Mesendoderm (in vitro differentiated cells): ENCODE results near the gene SERPINB10.
A peak's percentile ranks its signal among the peaks of the same experiment; 100 is the strongest.

Source experiments
- DNase-seq: peaks from one replicate; pipeline ENCODE4 v3.0.0; 2013
- H2AK5ac ChIP-seq: 2 replicates; pipeline ENCODE4 v1.6.1; 2013; ENCODE audit warnings: low read length, inconsistent platforms
- H2BK120ac ChIP-seq: 2 replicates; pipeline ENCODE4 v1.6.1; 2013; ENCODE audit warnings: low read depth, mild to moderate bottlenecking, low read length, moderate library complexity, mixed read lengths
- H2BK15ac ChIP-seq: replicated peaks from 2 replicates; pipeline ENCODE4 v1.6.1; 2013; ENCODE audit warnings: low read depth, mild to moderate bottlenecking, moderate library complexity
- H2BK5ac ChIP-seq: 2 replicates; pipeline ENCODE4 v1.6.1; 2013; ENCODE audit warnings: low read length, inconsistent platforms
- H3K18ac ChIP-seq: 2 replicates; pipeline ENCODE4 v1.6.1; 2013; ENCODE audit warnings: mild to moderate bottlenecking, low read length, mixed read lengths
- H3K23ac ChIP-seq: one replicate; pipeline ENCODE4 v1.6.1; 2013; ENCODE audit warnings: low read length
- H3K27ac ChIP-seq: 2 replicates; pipeline ENCODE4 v1.5.1; 2013; ENCODE audit warnings: low read depth, mild to moderate bottlenecking, inconsistent platforms, low read length, moderate library complexity
- H3K27me3 ChIP-seq: 2 replicates; pipeline ENCODE4 v1.6.1; 2013; ENCODE audit warnings: low read length, control low read depth, mild to moderate bottlenecking, inconsistent platforms; ENCODE audit not compliant: insufficient read depth, poor library complexity
- H3K36me3 ChIP-seq: 2 replicates; pipeline ENCODE4 v1.6.1; 2013; ENCODE audit warnings: low read length, inconsistent platforms; ENCODE audit not compliant: control insufficient read depth, insufficient read depth
- H3K4ac ChIP-seq: one replicate; pipeline ENCODE4 v1.6.1; 2013; ENCODE audit warnings: low read depth, mild to moderate bottlenecking, low read length, moderate library complexity
- H3K4me1 ChIP-seq: 2 replicates; pipeline ENCODE4 v1.6.1; 2013; ENCODE audit warnings: low read depth, low read length, inconsistent platforms; ENCODE audit not compliant: control insufficient read depth
- H3K4me2 ChIP-seq: 2 replicates; pipeline ENCODE4 v1.6.1; 2013; ENCODE audit warnings: low read length
- H3K4me3 ChIP-seq: 2 replicates; pipeline ENCODE4 v1.5.1; 2013; ENCODE audit warnings: mild to moderate bottlenecking, low read length
- H3K56ac ChIP-seq: one replicate; pipeline ENCODE4 v1.6.1; 2013; ENCODE audit warnings: low read length
- H3K79me1 ChIP-seq: 2 replicates; pipeline ENCODE4 v1.6.1; 2013; ENCODE audit warnings: low read length, inconsistent platforms
- H3K79me2 ChIP-seq: 2 replicates; pipeline ENCODE4 v1.6.1; 2013; ENCODE audit warnings: mild to moderate bottlenecking, low read length; ENCODE audit not compliant: control insufficient read depth, insufficient read depth
- H3K9ac ChIP-seq: 2 replicates; pipeline ENCODE4 v1.6.1; 2013; ENCODE audit warnings: low read length, inconsistent platforms
- H4K5ac ChIP-seq: one replicate; pipeline ENCODE4 v1.6.1; 2013; ENCODE audit warnings: low read length
- H4K8ac ChIP-seq: one replicate; pipeline ENCODE4 v1.6.1; 2013; ENCODE audit warnings: low read depth, mild to moderate bottlenecking, control low read depth, low read length, moderate library complexity
- WGBS: extraction: QIAGEN DNeasy Blood & Tissue Kit; methylation state at CpG from one replicate; pipeline ENCODE4 v1.1.7; 2013; ENCODE audit warnings: low lambda C conversion rate, missing lambda C conversion rate; ENCODE audit not compliant: insufficient coverage; ENCODE audit errors: extremely low coverage; 5-methylcytosine and 5-hydroxymethylcytosine counted together

SERPINB10 gene

DNA sequence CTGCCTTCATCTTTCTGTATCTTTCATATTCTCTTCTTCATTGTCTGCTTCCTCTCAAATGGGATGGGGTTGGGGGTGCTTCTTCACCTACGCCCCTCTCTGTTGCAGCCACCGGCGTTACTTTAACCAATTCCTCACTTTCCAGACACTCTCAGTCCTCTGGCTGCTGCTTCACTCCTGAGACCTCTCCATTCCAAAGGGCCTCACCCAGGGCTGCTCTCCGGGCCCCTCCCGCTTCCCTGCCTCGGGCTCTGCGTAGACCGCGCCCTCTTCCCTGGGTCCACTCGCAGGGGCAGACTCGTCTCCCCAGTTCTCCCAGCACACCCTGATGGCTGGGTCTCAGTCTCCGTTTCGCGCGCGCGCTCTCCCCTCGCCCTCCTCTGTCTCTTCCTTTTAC is 63.0 kb downstream of the SERPINB10 start:
- peak overlapping the region; percentile 1 for H3K23ac ChIP-seq
- H3K56ac ChIP-seq: peak overlapping the region; percentile 87
- H3K27ac ChIP-seq: peak overlapping the region; percentile 90
- peak overlapping the region; percentile 75 for H3K9ac ChIP-seq
- H3K4me2 ChIP-seq: peak overlapping the region; percentile 90
- H3K4ac ChIP-seq: peak overlapping the region; percentile 38
- no peak overlapping the region for H4K8ac ChIP-seq
- peak overlapping the region; percentile 62 for H3K4me3 ChIP-seq
- no peak overlapping the region for H2BK15ac ChIP-seq
- H2AK5ac ChIP-seq: no peak overlapping the region
- no peaks in the 10 kb centered on the region for H3K79me1 ChIP-seq
- peak overlapping the region; percentile 84 for H2BK5ac ChIP-seq
- peak overlapping the region; percentile 70 for H3K18ac ChIP-seq
- peak overlapping the region; percentile 81 for H4K5ac ChIP-seq
- DNase-seq: peak; percentile 80
- no CpG with 5 or more reads among the region's 18 CpGs for WGBS
- H2BK120ac ChIP-seq: no peak overlapping the region
- H3K79me2 ChIP-seq: no peaks in the 10 kb centered on the region
- H3K27me3 ChIP-seq: no peaks in the 10 kb centered on the region
- H3K36me3 ChIP-seq: no peaks in the 10 kb centered on the region
- no peaks in the 10 kb centered on the region for H3K4me1 ChIP-seq

DNA sequence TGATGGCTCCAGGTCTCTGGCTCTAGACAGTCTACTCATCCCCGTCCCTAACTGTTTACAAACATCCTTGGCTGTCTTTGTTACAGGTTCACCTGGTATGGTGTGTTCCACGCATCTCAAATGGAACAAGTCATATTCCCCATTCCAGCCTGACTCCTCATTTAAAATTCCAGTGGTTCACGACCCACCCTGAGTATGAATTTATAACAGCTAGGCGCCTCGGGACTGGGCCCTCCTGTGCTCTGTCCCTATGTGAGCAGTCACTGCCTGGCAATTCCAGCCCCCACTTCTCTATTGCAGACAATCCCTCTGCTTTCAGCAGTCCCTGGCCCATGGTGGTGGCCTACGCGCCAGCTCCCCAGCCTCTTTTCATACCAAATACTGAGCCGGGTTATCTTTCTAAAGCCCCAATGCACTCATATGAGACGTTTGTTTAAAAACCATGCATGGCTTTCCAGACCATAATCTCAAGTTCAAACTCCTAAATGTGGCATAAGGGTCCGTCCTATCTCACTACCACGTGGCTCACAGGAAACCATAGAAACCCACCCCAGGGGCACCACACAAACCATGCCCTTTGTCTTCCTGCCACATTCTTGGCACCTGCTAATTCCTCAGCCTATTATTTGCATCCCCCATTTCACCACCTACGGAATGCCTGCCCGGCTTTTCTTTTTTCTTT is 63.7 kb downstream of the SERPINB10 start:
- no peak overlapping the region for H2AK5ac ChIP-seq
- no CpG with 5 or more reads among the region's 13 CpGs for WGBS
- no peaks in the 10 kb centered on the region for H3K79me1 ChIP-seq
- peak; percentile 28 for DNase-seq
- peak overlapping the region; percentile 90 for H3K4me2 ChIP-seq
- no peak overlapping the region for H2BK5ac ChIP-seq
- H3K27ac ChIP-seq: peak overlapping the region; percentile 90
- no peak overlapping the region for H4K8ac ChIP-seq
- H3K23ac ChIP-seq: no peak overlapping the region
- H3K4me1 ChIP-seq: no peaks in the 10 kb centered on the region
- no peak overlapping the region for H2BK15ac ChIP-seq
- no peak overlapping the region for H3K18ac ChIP-seq
- H2BK120ac ChIP-seq: no peak overlapping the region
- H3K27me3 ChIP-seq: no peaks in the 10 kb centered on the region
- H4K5ac ChIP-seq: no peak overlapping the region
- peak overlapping the region; percentile 75 for H3K9ac ChIP-seq
- no peaks in the 10 kb centered on the region for H3K79me2 ChIP-seq
- H3K4me3 ChIP-seq: no peak overlapping the region
- peak overlapping the region; percentile 38 for H3K4ac ChIP-seq
- H3K56ac ChIP-seq: peak overlapping the region; percentile 87
- no peaks in the 10 kb centered on the region for H3K36me3 ChIP-seq

GRCh38 chr18:63972002-63972376 is 64.2 kb downstream of the SERPINB10 start:
- Histone ChIP-seq H3K9ac (no peak overlapping the region), H3K4ac (no peak overlapping the region), H2BK120ac (no peak overlapping the region), H2BK15ac (no peak overlapping the region), H3K79me2 (no peaks in the 10 kb centered on the region), H3K4me2 (no peak overlapping the region), H3K27ac (no peak overlapping the region), H3K36me3 (no peaks in the 10 kb centered on the region), H3K27me3 (no peaks in the 10 kb centered on the region), H3K4me3 (no peak overlapping the region), H3K18ac (no peak overlapping the region), H3K4me1 (no peaks in the 10 kb centered on the region), H3K23ac (no peak overlapping the region), H4K5ac (no peak overlapping the region), H2BK5ac (no peak overlapping the region), H2AK5ac (no peak overlapping the region), H3K56ac (no peak overlapping the region), H3K79me1 (no peaks in the 10 kb centered on the region), H4K8ac (no peak overlapping the region)
- WGBS: no CpG with 5 or more reads among the region's 5 CpGs
- DNase-seq: no peak

GRCh38 chr18:63974991-63975390 is 67.2 kb downstream of the SERPINB10 start:
- no peak overlapping the region for H3K4ac ChIP-seq
- H2BK5ac ChIP-seq: no peak overlapping the region
- no peak overlapping the region for H3K56ac ChIP-seq
- H3K4me3 ChIP-seq: no peak overlapping the region
- no peak overlapping the region for H3K23ac ChIP-seq
- H3K9ac ChIP-seq: no peak overlapping the region
- peak; percentile 37 for DNase-seq
- H3K18ac ChIP-seq: no peak overlapping the region
- no peaks in the 10 kb centered on the region for H3K4me1 ChIP-seq
- H2BK15ac ChIP-seq: no peak overlapping the region
- H3K36me3 ChIP-seq: no peaks in the 10 kb centered on the region
- H2BK120ac ChIP-seq: no peak overlapping the region
- no peaks in the 10 kb centered on the region for H3K27me3 ChIP-seq
- no peak overlapping the region for H3K27ac ChIP-seq
- no peaks in the 10 kb centered on the region for H3K79me1 ChIP-seq
- no peak overlapping the region for H3K4me2 ChIP-seq
- no peak overlapping the region for H4K5ac ChIP-seq
- no CpG with 5 or more reads among the region's 2 CpGs for WGBS
- no peak overlapping the region for H2AK5ac ChIP-seq
- no peaks in the 10 kb centered on the region for H3K79me2 ChIP-seq
- no peak overlapping the region for H4K8ac ChIP-seq

- WGBS: no CpG with 5 or more reads among the region's 3 CpGs
- Histone ChIP-seq H2AK5ac (no peak overlapping the region), H2BK15ac (no peak overlapping the region), H3K79me2 (no peaks in the 10 kb centered on the region), H3K27ac (no peak overlapping the region), H3K79me1 (no peaks in the 10 kb centered on the region), H3K56ac (no peak overlapping the region), H3K36me3 (no peaks in the 10 kb centered on the region), H3K4me2 (no peak overlapping the region), H4K5ac (no peak overlapping the region), H2BK5ac (no peak overlapping the region), H3K27me3 (no peaks in the 10 kb centered on the region), H3K4me1 (no peaks in the 10 kb centered on the region), H3K4me3 (no peak overlapping the region), H3K23ac (no peak overlapping the region), H3K18ac (no peak overlapping the region), H4K8ac (no peak overlapping the region), H3K9ac (no peak overlapping the region), H3K4ac (no peak overlapping the region), H2BK120ac (no peak overlapping the region)
- no peak for DNase-seq
Observed at GRCh38 chr18:63975628-63976027, 67.9 kb downstream of the SERPINB10 start.

GRCh38 chr18:63977040-63977439 is 69.3 kb downstream of the SERPINB10 start:
- DNase-seq: no peak
- Histone ChIP-seq H3K4ac (no peak overlapping the region), H2BK15ac (no peak overlapping the region), H3K27ac (no peak overlapping the region), H3K23ac (no peak overlapping the region), H3K56ac (no peak overlapping the region), H3K18ac (no peak overlapping the region), H3K79me2 (no peaks in the 10 kb centered on the region), H3K4me2 (no peak overlapping the region), H3K4me1 (no peaks in the 10 kb centered on the region), H3K79me1 (no peaks in the 10 kb centered on the region), H2AK5ac (no peak overlapping the region), H3K27me3 (no peaks in the 10 kb centered on the region), H3K4me3 (no peak overlapping the region), H3K9ac (no peak overlapping the region), H2BK5ac (no peak overlapping the region), H4K5ac (no peak overlapping the region), H4K8ac (no peak overlapping the region), H3K36me3 (no peaks in the 10 kb centered on the region), H2BK120ac (no peak overlapping the region)
- no CpG with 5 or more reads among the region's 3 CpGs for WGBS
